CD8-positive, alpha-beta memory T cell (primary cell): ENCODE measurements around the gene DNAJC5. TPM values are rescaled to one million over a fixed set of nuclear protein-coding genes. Genes with fewer than 3 reads are reported as not detected.

Experiments used
- CTCF ChIA-PET: fragments of 350-600 bp; sonication (Branson Sonifier 250); formaldehyde crosslinking; loops from one replicate; lab custom pipeline; 2021; ENCODE audit warnings: antibody characterized with exemption; lab: Charles Lee
- POLR2A ChIA-PET: fragments of 350-600 bp; sonication (Branson Sonifier 250); formaldehyde crosslinking; loops from one replicate; lab custom pipeline; 2021; ENCODE audit warnings: antibody characterized with exemption; lab: Charles Lee
- DNase-seq, 5 donors: peaks; one replicate each; pipeline versions ENCODE4 v3.0.0 to v3.0.0-alpha.2; 2020 to 2022; ENCODE audit warnings: mixed read lengths in 1 of 5
- H3K27ac ChIP-seq: one replicate; pipeline ENCODE4 v1.7.0; 2013; ENCODE audit warnings: low read depth, mild to moderate bottlenecking, low read length, moderate library complexity
- H3K27me3 ChIP-seq: 2 replicates; pipeline ENCODE4 v1.7.0; 2013; ENCODE audit warnings: low read length, mild to moderate bottlenecking; ENCODE audit not compliant: insufficient read depth, poor library complexity, severe bottlenecking
- H3K36me3 ChIP-seq: 2 replicates; pipeline ENCODE4 v1.7.0; 2013; ENCODE audit warnings: mild to moderate bottlenecking, low read length, moderate library complexity; ENCODE audit not compliant: insufficient read depth
- H3K4me1 ChIP-seq: 2 replicates; pipeline ENCODE4 v1.7.0; 2013; ENCODE audit warnings: mild to moderate bottlenecking, low read length, moderate library complexity; ENCODE audit not compliant: insufficient read depth
- H3K4me3 ChIP-seq: 2 replicates; pipeline ENCODE4 v1.7.0; 2013; ENCODE audit warnings: mild to moderate bottlenecking, low read length
- H3K9me3 ChIP-seq: 2 replicates; pipeline ENCODE4 v1.7.0; 2013; ENCODE audit warnings: mild to moderate bottlenecking, low read length
- H3K27ac Mint-ChIP-seq, 8 donors: one replicate each; pipeline ENCODE4 v1.8.0; 2020 to 2021; ENCODE audit warnings: mixed read lengths in 8 of 8, mild to moderate bottlenecking in 6 of 8, inconsistent platforms in 3 of 8, moderate library complexity in 3 of 8
- H3K27me3 Mint-ChIP-seq, 2 donors: one replicate each; pipeline ENCODE4 v1.8.0; 2020 to 2021; ENCODE audit warnings: mixed read lengths in 2 of 2, mild to moderate bottlenecking in 1 of 2, moderate library complexity in 1 of 2
- H3K36me3 Mint-ChIP-seq, 3 donors: one replicate each; pipeline ENCODE4 v1.8.0; 2020 to 2021; ENCODE audit warnings: mixed read lengths in 3 of 3, inconsistent platforms in 1 of 3, mild to moderate bottlenecking in 1 of 3
- H3K4me1 Mint-ChIP-seq, 3 donors: one replicate each; pipeline ENCODE4 v1.8.0; 2020 to 2021; ENCODE audit warnings: mixed read lengths in 3 of 3, inconsistent platforms in 1 of 3, mild to moderate bottlenecking in 1 of 3
- H3K4me3 Mint-ChIP-seq, 7 donors: one replicate each; pipeline ENCODE4 v1.8.0; 2020 to 2021; ENCODE audit warnings: mixed read lengths in 7 of 7, mild to moderate bottlenecking in 6 of 7, moderate library complexity in 4 of 7, inconsistent platforms in 2 of 7
- H3K9me3 Mint-ChIP-seq, 5 donors: one replicate each; pipeline ENCODE4 v1.8.0; 2020 to 2022; ENCODE audit warnings: mixed read lengths in 5 of 5, mild to moderate bottlenecking in 3 of 5, moderate library complexity in 2 of 5, inconsistent platforms in 1 of 5
- polyA plus RNA-seq: library from polyadenylated mRNA; unstranded; fragments of 300-500 nt; fragmentation: Illumina TruSeq; gene quantifications from one replicate; pipeline ENCODE4 v1.2.3, GENCODE V29; 2021
- total RNA-seq, 2 experiments: library from RNA; stranded (reverse); gene quantifications; one replicate each; pipeline ENCODE4 v1.2.3, GENCODE V29; 2021

Gene DNAJC5
- 10 to 100 TPM; 38.9 to 40.9 TPM for total RNA-seq
- 8.3 TPM for polyA plus RNA-seq

- Mint-ChIP-seq H3K27ac (peak within 1 kb of the TSS; percentile 89 to 99 (median 98)), H3K27me3 (no peaks in the 10 kb centered on the region), H3K4me3 (peak within 1 kb of the TSS; percentile 90 to 99 (median 93)), H3K36me3 (peaks cover 0 to 46% (median 3%) of the 10 kb centered on the region in 3 donors), H3K9me3 (no peaks in the 10 kb centered on the region), H3K4me1 (peaks cover 34 to 47% (median 44%) of the 10 kb centered on the region in 3 donors)
- no peaks in the 10 kb centered on the region for H3K9me3 ChIP-seq
- DNase-seq, result peak; percentile 96 to 98 (median 98)
- peak within 1 kb of the TSS; percentile 70 for H3K27ac ChIP-seq
- peaks cover 41% of the 10 kb centered on the region for H3K4me1 ChIP-seq
- ChIA-PET CTCF (interaction anchor here (0.9 to 3.1 kb wide), 2 partner anchors 29 to 80 kb away, joined by 3 to 9 read pairs; partner anchors contain the start of gene TPD52L2), POLR2A (interaction anchor here (0.9 to 1.4 kb wide), 3 partner anchors 18 to 256 kb away, joined by 3 read pairs; no protein-coding TSS in a partner anchor)
- peaks cover 5% of the 10 kb centered on the region for H3K36me3 ChIP-seq
- peak within 1 kb of the TSS; percentile 61 for H3K4me3 ChIP-seq
- H3K27me3 ChIP-seq, result no peaks in the 10 kb centered on the region
Observed at GRCh38 chr20:63894358-63895201, at the start of gene DNAJC5. Gene DNAJC5, plus strand, starts transcription at chr20:63895126. Its CDS starts 33,220 bp downstream, at chr20:63928346.

GRCh38 chr20:63846128-63846771, 48.7 kb upstream of the DNAJC5 start:
- DNase-seq, result no peak
- POLR2A ChIA-PET, result no interaction called here
- no peak overlapping the region for H3K4me3 Mint-ChIP-seq

GRCh38 chr20:63846888-63847236, 48.1 kb upstream of the DNAJC5 start:
- peaks cover 44% of the 10 kb centered on the region in 2 donors for H3K27me3 Mint-ChIP-seq
- H3K36me3 ChIP-seq, result no peaks in the 10 kb centered on the region
- peaks cover 18% of the 10 kb centered on the region for H3K4me1 ChIP-seq
- peaks cover 4 to 8% (median 8%) of the 10 kb centered on the region in 3 donors for H3K4me1 Mint-ChIP-seq
- no peak overlapping the region for H3K4me3 ChIP-seq
- H3K4me3 Mint-ChIP-seq, result no peak overlapping the region
- peak overlapping the region; percentile 20 for H3K27ac ChIP-seq
- peaks cover 33% of the 10 kb centered on the region for H3K27me3 ChIP-seq
- peaks cover 0 to 4% (median 2%) of the 10 kb centered on the region in 3 donors for H3K36me3 Mint-ChIP-seq
- no peak for DNase-seq
- ChIA-PET POLR2A (no interaction called here), CTCF (no interaction called here)
- no peak overlapping the region for H3K27ac Mint-ChIP-seq
- peaks cover 0 to 2% (median 0%) of the 10 kb centered on the region in 5 donors for H3K9me3 Mint-ChIP-seq
- H3K9me3 ChIP-seq, result no peaks in the 10 kb centered on the region

More at GRCh38 chr20:63846128-63846771, 48.7 kb upstream of the DNAJC5 start:
- no peaks in the 10 kb centered on the region for H3K9me3 ChIP-seq
- no peak overlapping the region for H3K27ac Mint-ChIP-seq
- peak overlapping the region; percentile 38 for H3K27ac ChIP-seq
- peaks cover 33% of the 10 kb centered on the region for H3K27me3 ChIP-seq
- peaks cover 40 to 41% of the 10 kb centered on the region in 2 donors for H3K27me3 Mint-ChIP-seq
- peaks cover 4 to 8% (median 8%) of the 10 kb centered on the region in 3 donors for H3K4me1 Mint-ChIP-seq
- H3K4me1 ChIP-seq, result peaks cover 18% of the 10 kb centered on the region
- H3K9me3 Mint-ChIP-seq, result peaks cover 0 to 2% (median 0%) of the 10 kb centered on the region in 5 donors
- H3K4me3 ChIP-seq, result no peak overlapping the region
- no peaks in the 10 kb centered on the region for H3K36me3 ChIP-seq
- H3K36me3 Mint-ChIP-seq, result peaks cover 0 to 4% (median 2%) of the 10 kb centered on the region in 3 donors
- CTCF ChIA-PET, result no interaction called here

GRCh38 chr20:63847237-63848002, 47.5 kb upstream of the DNAJC5 start:
- ChIA-PET CTCF (no interaction called here), POLR2A (no interaction called here)
- Histone ChIP-seq H3K27ac (peak overlapping the region; percentile 20), H3K4me3 (no peak overlapping the region), H3K36me3 (no peaks in the 10 kb centered on the region), H3K27me3 (peaks cover 33% of the 10 kb centered on the region), H3K9me3 (no peaks in the 10 kb centered on the region), H3K4me1 (peaks cover 18% of the 10 kb centered on the region)
- Mint-ChIP-seq H3K9me3 (no peaks in the 10 kb centered on the region), H3K36me3 (no peaks in the 10 kb centered on the region), H3K27me3 (peaks cover 43% of the 10 kb centered on the region in 2 donors), H3K27ac (no peak overlapping the region), H3K4me3 (no peak overlapping the region), H3K4me1 (peaks cover 4 to 8% (median 4%) of the 10 kb centered on the region in 3 donors)
- no peak for DNase-seq

- peaks cover 18% of the 10 kb centered on the region for H3K4me1 ChIP-seq
- Mint-ChIP-seq H3K27me3 (peaks cover 39 to 40% of the 10 kb centered on the region in 2 donors), H3K36me3 (no peaks in the 10 kb centered on the region), H3K4me1 (peaks cover 4 to 8% (median 4%) of the 10 kb centered on the region in 3 donors), H3K4me3 (no peak overlapping the region), H3K27ac (no peak overlapping the region), H3K9me3 (no peaks in the 10 kb centered on the region)
- H3K9me3 ChIP-seq, result no peaks in the 10 kb centered on the region
- CTCF ChIA-PET, result no interaction called here
- H3K36me3 ChIP-seq, result no peaks in the 10 kb centered on the region
- POLR2A ChIA-PET, result interaction anchor here (0.6 kb wide), 1 partner anchor 44 kb away, joined by 3 read pairs; no protein-coding TSS in a partner anchor
- H3K27me3 ChIP-seq, result peaks cover 33% of the 10 kb centered on the region
- no peak overlapping the region for H3K27ac ChIP-seq
- no peak overlapping the region for H3K4me3 ChIP-seq
- DNase-seq, result no peak
Observed at GRCh38 chr20:63848003-63848911, 46.7 kb upstream of the DNAJC5 start.

- no peak for DNase-seq
- Histone ChIP-seq H3K4me3 (no peak overlapping the region), H3K36me3 (no peaks in the 10 kb centered on the region), H3K27me3 (peaks cover 14% of the 10 kb centered on the region), H3K4me1 (peaks cover 16% of the 10 kb centered on the region), H3K9me3 (no peaks in the 10 kb centered on the region), H3K27ac (no peak overlapping the region)
- ChIA-PET CTCF (no interaction called here), POLR2A (no interaction called here)
- no peak overlapping the region for H3K4me3 Mint-ChIP-seq
- H3K4me1 Mint-ChIP-seq, result peaks cover 0 to 4% (median 0%) of the 10 kb centered on the region in 3 donors
- H3K9me3 Mint-ChIP-seq, result no peaks in the 10 kb centered on the region
- H3K27me3 Mint-ChIP-seq, result peaks cover 16 to 23% of the 10 kb centered on the region in 2 donors
- peak overlapping the region in 3 of 8 donors; percentile 24 to 81 (median 72) for H3K27ac Mint-ChIP-seq
- no peaks in the 10 kb centered on the region for H3K36me3 Mint-ChIP-seq
Observed at GRCh38 chr20:63850689-63851547, 44.0 kb upstream of the DNAJC5 start.
